HEK293 (cell line): ENCODE results near the gene TTC33.

Source experiments
- CTCF ChIA-PET: fragments of 350-600 bp; formaldehyde crosslinking; extraction: SDS; loops from one replicate; lab custom pipeline; 2021; ENCODE audit warnings: antibody characterized with exemption; lab: Yijun Ruan, JAX
- POLR2A ChIA-PET: fragments of 300-600 bp; formaldehyde crosslinking; extraction: SDS; loops from one replicate; lab custom pipeline; 2020; ENCODE audit warnings: antibody characterized with exemption, inconsistent platforms; lab: Yijun Ruan, JAX
- H3K27ac ChIP-seq: fragments of 200-500 bp; sonication (Bioruptor generic); 2 replicates; pipeline ENCODE4 v1.5.1; 2014; ENCODE audit warnings: low read depth, low read length, control low read depth, inconsistent platforms; ENCODE audit errors: extremely low read depth
- H3K36me3 ChIP-seq, 2 experiments: fragments of 200-500 bp in 1 of 2; sonication (Bioruptor generic) in 1 of 2; 1 replicate in 1 of 2; 2 replicates in 1 of 2; pipeline ENCODE4 v1.5.1; 2014 to 2017; ENCODE audit warnings: inconsistent platforms in 2 of 2, low read length in 2 of 2; ENCODE audit not compliant: control insufficient read depth in 2 of 2, insufficient read depth in 1 of 2
- H3K4me1 ChIP-seq: fragments of 200-500 bp; sonication (Bioruptor generic); 2 replicates; pipeline ENCODE4 v1.5.1; 2014; ENCODE audit warnings: mild to moderate bottlenecking, low read length, inconsistent platforms; ENCODE audit not compliant: control insufficient read depth, insufficient read depth
- H3K4me3 ChIP-seq: 2 replicates; pipeline ENCODE4 v1.5.1; 2011; ENCODE audit warnings: low read depth, mild to moderate bottlenecking, control low read depth, low read length, moderate library complexity
- H3K9me3 ChIP-seq: fragments of 200-500 bp; sonication (Bioruptor generic); 2 replicates; pipeline ENCODE4 v1.5.1; 2014; ENCODE audit warnings: low read depth, low read length, inconsistent platforms; ENCODE audit not compliant: control insufficient read depth, insufficient read depth
- HOXA7 ChIP-seq: sonication (generic); formaldehyde crosslinking; IDR thresholded peaks from 2 replicates; pipeline ENCODE4 v1.8.1; 2022; ENCODE audit warnings: missing genetic modification reagents, borderline replicate concordance
- OVOL3 ChIP-seq: fragments of 450-650 bp; formaldehyde crosslinking; IDR thresholded peaks from 2 replicates; pipeline ENCODE4 v1.5.1; 2016; ENCODE audit warnings: missing biosample characterization, missing genetic modification characterization
- SALL2 ChIP-seq: fragments of 450-650 bp; formaldehyde crosslinking; IDR thresholded peaks from 2 replicates; pipeline ENCODE4 v1.5.0; 2017; ENCODE audit warnings: missing biosample characterization, mild to moderate bottlenecking, missing genetic modification characterization, borderline replicate concordance
- ZBTB8A ChIP-seq: fragments of 450-650 bp; formaldehyde crosslinking; IDR thresholded peaks from 2 replicates; pipeline ENCODE4 v1.5.1; 2016; ENCODE audit warnings: missing biosample characterization, missing genetic modification characterization
- ZFP41 ChIP-seq: fragments of 450-650 bp; formaldehyde crosslinking; IDR thresholded peaks from 2 replicates; pipeline ENCODE4 v1.5.1; 2016; ENCODE audit warnings: missing biosample characterization, missing genetic modification characterization, borderline replicate concordance
- ZNF324 ChIP-seq: fragments of 450-650 bp; formaldehyde crosslinking; IDR thresholded peaks from 2 replicates; pipeline ENCODE4 v1.5.1; 2016; ENCODE audit warnings: missing biosample characterization, missing genetic modification characterization
- ZNF624 ChIP-seq: fragments of 450-650 bp; formaldehyde crosslinking; IDR thresholded peaks from 2 replicates; pipeline ENCODE4 v1.5.1; 2017; ENCODE audit warnings: missing biosample characterization, missing genetic modification characterization
- ZNF658 ChIP-seq: fragments of 450-650 bp; formaldehyde crosslinking; IDR thresholded peaks from 2 replicates; pipeline ENCODE4; 2016; ENCODE audit warnings: missing biosample characterization, missing genetic modification characterization
- ZNF792 ChIP-seq: fragments of 450-650 bp; formaldehyde crosslinking; IDR thresholded peaks from 2 replicates; pipeline ENCODE4 v1.5.1; 2016; ENCODE audit warnings: missing biosample characterization, missing genetic modification characterization
- ZXDB ChIP-seq: fragments of 450-650 bp; formaldehyde crosslinking; IDR thresholded peaks from 2 replicates; pipeline ENCODE4 v1.5.1; 2016; ENCODE audit warnings: missing biosample characterization, missing genetic modification characterization
- TF ChIP-seq, protein P1 (sequence below): fragments of 450-650 bp; formaldehyde crosslinking; IDR thresholded peaks from 2 replicates; pipeline ENCODE4 v1.5.1; 2016; ENCODE audit warnings: missing biosample characterization, missing genetic modification characterization, low read depth
- TF ChIP-seq, protein P2 (sequence below): fragments of 450-650 bp; formaldehyde crosslinking; IDR thresholded peaks from 2 replicates; pipeline ENCODE4 v1.5.1; 2016; ENCODE audit warnings: missing biosample characterization, missing genetic modification characterization, borderline replicate concordance
- TF ChIP-seq, protein P3 (sequence below): fragments of 450-650 bp; formaldehyde crosslinking; IDR thresholded peaks from 2 replicates; pipeline ENCODE4 v1.5.1; 2017; ENCODE audit warnings: missing biosample characterization, missing genetic modification characterization
- TF ChIP-seq, protein P4 (sequence below): fragments of 450-650 bp; formaldehyde crosslinking; IDR thresholded peaks from 2 replicates; pipeline ENCODE4 v1.5.1; 2016; ENCODE audit warnings: missing biosample characterization, missing genetic modification characterization, borderline replicate concordance
- TF ChIP-seq, protein P5 (sequence below): fragments of 450-650 bp; formaldehyde crosslinking; conservative IDR thresholded peaks from 2 replicates; pipeline ENCODE4 v1.5.1; 2016; ENCODE audit warnings: low read depth, missing biosample characterization, missing genetic modification characterization

The TTC33 gene

DNA sequence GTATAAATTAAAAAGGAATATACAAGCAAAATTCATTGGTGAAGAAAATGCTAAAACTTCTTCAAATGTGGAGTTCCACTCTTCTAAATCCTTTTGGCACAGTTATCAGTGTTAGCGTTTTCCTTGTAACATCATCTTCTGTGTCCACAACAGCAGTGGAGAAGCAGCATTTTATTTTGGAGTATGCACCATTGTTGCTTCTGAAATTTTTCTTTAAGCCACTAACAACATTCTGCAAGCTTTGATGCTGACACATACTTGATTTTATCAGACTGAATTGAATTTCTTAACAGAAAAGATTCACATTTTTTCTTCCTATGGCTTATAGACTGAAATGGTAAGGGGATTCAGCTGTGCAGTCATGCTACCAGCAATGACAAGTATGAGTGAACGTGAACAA lies 136.8 kb downstream of the TTC33 start (continued):
- TF ChIP-seq, protein P1, sequence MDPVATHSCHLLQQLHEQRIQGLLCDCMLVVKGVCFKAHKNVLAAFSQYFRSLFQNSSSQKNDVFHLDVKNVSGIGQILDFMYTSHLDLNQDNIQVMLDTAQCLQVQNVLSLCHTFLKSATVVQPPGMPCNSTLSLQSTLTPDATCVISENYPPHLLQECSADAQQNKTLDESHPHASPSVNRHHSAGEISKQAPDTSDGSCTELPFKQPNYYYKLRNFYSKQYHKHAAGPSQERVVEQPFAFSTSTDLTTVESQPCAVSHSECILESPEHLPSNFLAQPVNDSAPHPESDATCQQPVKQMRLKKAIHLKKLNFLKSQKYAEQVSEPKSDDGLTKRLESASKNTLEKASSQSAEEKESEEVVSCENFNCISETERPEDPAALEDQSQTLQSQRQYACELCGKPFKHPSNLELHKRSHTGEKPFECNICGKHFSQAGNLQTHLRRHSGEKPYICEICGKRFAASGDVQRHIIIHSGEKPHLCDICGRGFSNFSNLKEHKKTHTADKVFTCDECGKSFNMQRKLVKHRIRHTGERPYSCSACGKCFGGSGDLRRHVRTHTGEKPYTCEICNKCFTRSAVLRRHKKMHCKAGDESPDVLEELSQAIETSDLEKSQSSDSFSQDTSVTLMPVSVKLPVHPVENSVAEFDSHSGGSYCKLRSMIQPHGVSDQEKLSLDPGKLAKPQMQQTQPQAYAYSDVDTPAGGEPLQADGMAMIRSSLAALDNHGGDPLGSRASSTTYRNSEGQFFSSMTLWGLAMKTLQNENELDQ (tag by site-specific recombination), result no peak
- TF ChIP-seq ZNF624 (no peak), SALL2 (tag by site-specific recombination) (no peak)
- TF ChIP-seq, protein P2, sequence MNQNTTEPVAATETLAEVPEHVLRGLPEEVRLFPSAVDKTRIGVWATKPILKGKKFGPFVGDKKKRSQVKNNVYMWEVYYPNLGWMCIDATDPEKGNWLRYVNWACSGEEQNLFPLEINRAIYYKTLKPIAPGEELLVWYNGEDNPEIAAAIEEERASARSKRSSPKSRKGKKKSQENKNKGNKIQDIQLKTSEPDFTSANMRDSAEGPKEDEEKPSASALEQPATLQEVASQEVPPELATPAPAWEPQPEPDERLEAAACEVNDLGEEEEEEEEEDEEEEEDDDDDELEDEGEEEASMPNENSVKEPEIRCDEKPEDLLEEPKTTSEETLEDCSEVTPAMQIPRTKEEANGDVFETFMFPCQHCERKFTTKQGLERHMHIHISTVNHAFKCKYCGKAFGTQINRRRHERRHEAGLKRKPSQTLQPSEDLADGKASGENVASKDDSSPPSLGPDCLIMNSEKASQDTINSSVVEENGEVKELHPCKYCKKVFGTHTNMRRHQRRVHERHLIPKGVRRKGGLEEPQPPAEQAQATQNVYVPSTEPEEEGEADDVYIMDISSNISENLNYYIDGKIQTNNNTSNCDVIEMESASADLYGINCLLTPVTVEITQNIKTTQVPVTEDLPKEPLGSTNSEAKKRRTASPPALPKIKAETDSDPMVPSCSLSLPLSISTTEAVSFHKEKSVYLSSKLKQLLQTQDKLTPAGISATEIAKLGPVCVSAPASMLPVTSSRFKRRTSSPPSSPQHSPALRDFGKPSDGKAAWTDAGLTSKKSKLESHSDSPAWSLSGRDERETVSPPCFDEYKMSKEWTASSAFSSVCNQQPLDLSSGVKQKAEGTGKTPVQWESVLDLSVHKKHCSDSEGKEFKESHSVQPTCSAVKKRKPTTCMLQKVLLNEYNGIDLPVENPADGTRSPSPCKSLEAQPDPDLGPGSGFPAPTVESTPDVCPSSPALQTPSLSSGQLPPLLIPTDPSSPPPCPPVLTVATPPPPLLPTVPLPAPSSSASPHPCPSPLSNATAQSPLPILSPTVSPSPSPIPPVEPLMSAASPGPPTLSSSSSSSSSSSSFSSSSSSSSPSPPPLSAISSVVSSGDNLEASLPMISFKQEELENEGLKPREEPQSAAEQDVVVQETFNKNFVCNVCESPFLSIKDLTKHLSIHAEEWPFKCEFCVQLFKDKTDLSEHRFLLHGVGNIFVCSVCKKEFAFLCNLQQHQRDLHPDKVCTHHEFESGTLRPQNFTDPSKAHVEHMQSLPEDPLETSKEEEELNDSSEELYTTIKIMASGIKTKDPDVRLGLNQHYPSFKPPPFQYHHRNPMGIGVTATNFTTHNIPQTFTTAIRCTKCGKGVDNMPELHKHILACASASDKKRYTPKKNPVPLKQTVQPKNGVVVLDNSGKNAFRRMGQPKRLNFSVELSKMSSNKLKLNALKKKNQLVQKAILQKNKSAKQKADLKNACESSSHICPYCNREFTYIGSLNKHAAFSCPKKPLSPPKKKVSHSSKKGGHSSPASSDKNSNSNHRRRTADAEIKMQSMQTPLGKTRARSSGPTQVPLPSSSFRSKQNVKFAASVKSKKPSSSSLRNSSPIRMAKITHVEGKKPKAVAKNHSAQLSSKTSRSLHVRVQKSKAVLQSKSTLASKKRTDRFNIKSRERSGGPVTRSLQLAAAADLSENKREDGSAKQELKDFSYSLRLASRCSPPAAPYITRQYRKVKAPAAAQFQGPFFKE, result no peak
- TF ChIP-seq, protein P3, sequence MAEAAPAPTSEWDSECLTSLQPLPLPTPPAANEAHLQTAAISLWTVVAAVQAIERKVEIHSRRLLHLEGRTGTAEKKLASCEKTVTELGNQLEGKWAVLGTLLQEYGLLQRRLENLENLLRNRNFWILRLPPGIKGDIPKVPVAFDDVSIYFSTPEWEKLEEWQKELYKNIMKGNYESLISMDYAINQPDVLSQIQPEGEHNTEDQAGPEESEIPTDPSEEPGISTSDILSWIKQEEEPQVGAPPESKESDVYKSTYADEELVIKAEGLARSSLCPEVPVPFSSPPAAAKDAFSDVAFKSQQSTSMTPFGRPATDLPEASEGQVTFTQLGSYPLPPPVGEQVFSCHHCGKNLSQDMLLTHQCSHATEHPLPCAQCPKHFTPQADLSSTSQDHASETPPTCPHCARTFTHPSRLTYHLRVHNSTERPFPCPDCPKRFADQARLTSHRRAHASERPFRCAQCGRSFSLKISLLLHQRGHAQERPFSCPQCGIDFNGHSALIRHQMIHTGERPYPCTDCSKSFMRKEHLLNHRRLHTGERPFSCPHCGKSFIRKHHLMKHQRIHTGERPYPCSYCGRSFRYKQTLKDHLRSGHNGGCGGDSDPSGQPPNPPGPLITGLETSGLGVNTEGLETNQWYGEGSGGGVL, result no peak
- TF ChIP-seq, protein P4, sequence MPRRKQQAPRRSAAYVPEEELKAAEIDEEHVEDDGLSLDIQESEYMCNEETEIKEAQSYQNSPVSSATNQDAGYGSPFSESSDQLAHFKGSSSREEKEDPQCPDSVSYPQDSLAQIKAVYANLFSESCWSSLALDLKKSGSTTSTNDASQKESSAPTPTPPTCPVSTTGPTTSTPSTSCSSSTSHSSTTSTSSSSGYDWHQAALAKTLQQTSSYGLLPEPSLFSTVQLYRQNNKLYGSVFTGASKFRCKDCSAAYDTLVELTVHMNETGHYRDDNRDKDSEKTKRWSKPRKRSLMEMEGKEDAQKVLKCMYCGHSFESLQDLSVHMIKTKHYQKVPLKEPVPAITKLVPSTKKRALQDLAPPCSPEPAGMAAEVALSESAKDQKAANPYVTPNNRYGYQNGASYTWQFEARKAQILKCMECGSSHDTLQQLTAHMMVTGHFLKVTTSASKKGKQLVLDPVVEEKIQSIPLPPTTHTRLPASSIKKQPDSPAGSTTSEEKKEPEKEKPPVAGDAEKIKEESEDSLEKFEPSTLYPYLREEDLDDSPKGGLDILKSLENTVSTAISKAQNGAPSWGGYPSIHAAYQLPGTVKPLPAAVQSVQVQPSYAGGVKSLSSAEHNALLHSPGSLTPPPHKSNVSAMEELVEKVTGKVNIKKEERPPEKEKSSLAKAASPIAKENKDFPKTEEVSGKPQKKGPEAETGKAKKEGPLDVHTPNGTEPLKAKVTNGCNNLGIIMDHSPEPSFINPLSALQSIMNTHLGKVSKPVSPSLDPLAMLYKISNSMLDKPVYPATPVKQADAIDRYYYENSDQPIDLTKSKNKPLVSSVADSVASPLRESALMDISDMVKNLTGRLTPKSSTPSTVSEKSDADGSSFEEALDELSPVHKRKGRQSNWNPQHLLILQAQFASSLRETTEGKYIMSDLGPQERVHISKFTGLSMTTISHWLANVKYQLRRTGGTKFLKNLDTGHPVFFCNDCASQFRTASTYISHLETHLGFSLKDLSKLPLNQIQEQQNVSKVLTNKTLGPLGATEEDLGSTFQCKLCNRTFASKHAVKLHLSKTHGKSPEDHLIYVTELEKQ, result no peak

DNA sequence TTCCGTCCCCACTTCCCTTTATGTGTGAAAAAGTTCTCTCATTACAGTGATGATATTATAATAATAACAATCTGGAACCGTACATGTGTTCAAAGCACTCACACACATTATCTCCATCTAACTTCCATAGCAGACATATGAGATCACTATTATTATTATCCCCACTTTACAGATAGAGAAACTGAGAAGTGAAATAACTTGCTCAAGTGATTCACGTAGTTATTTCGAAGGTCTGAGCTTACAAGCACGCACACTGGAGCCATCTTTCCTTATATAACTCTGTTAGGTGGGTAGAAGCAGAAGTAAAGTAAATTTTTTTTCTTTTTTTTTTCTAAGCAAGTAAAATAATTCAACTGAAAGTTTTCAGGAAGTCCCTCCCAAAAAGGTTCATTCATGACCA lies 139.0 kb downstream of the TTC33 start:
- Histone ChIP-seq H3K9me3 (no peaks in the 10 kb centered on the region), H3K4me3 (no peak overlapping the region), H3K27ac (no peak overlapping the region), H3K4me1 (peaks cover 10% of the 10 kb centered on the region), H3K36me3 (no peaks in the 10 kb centered on the region)
- POLR2A ChIA-PET, result no interaction called here
- TF ChIP-seq HOXA7 (CRISPR knock-in tag), result no peak
- no peak for TF ChIP-seq ZNF624
- TF ChIP-seq, protein P5, sequence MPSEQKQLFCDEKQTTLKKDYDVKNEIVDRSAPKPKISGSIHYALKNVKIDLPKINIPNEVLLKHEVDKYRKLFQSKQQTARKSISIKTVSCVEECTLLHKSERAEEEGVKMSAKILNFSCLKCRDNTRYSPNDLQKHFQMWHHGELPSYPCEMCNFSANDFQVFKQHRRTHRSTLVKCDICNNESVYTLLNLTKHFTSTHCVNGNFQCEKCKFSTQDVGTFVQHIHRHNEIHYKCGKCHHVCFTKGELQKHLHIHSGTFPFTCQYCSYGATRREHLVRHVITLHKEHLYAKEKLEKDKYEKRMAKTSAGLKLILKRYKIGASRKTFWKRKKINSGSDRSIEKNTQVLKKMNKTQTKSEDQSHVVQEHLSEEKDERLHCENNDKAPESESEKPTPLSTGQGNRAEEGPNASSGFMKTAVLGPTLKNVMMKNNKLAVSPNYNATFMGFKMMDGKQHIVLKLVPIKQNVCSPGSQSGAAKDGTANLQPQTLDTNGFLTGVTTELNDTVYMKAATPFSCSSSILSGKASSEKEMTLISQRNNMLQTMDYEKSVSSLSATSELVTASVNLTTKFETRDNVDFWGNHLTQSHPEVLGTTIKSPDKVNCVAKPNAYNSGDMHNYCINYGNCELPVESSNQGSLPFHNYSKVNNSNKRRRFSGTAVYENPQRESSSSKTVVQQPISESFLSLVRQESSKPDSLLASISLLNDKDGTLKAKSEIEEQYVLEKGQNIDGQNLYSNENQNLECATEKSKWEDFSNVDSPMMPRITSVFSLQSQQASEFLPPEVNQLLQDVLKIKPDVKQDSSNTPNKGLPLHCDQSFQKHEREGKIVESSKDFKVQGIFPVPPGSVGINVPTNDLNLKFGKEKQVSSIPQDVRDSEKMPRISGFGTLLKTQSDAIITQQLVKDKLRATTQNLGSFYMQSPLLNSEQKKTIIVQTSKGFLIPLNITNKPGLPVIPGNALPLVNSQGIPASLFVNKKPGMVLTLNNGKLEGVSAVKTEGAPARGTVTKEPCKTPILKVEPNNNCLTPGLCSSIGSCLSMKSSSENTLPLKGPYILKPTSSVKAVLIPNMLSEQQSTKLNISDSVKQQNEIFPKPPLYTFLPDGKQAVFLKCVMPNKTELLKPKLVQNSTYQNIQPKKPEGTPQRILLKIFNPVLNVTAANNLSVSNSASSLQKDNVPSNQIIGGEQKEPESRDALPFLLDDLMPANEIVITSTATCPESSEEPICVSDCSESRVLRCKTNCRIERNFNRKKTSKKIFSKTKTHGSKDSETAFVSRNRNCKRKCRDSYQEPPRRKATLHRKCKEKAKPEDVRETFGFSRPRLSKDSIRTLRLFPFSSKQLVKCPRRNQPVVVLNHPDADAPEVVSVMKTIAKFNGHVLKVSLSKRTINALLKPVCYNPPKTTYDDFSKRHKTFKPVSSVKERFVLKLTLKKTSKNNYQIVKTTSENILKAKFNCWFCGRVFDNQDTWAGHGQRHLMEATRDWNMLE, result no peak
- TF ChIP-seq ZNF658 (tag by site-specific recombination), result no peak
- TF ChIP-seq ZFP41 (tag by site-specific recombination), result no peak
- no peak for TF ChIP-seq ZNF324
- no peak for TF ChIP-seq ZBTB8A (tag by site-specific recombination)
- no peak for TF ChIP-seq ZNF792 (tag by site-specific recombination)
- TF ChIP-seq OVOL3 (tag by site-specific recombination), result no peak
- TF ChIP-seq ZXDB (tag by site-specific recombination), result no peak
- TF ChIP-seq, all 188 proteins: peak for 0
- CTCF ChIA-PET, result no interaction called here
